Measurements from ENCODE around the gene MRAS.

The MRAS gene

GRCh38 chr3:138338244-138338643 is 10.1 kb upstream of the MRAS start:
- no peak for DNase-seq (ENCODE audit: low read depth)
- no peak overlapping the region for H3K4me3 ChIP-seq (ENCODE audit: low read length)
- TF ChIP-seq, protein P1, sequence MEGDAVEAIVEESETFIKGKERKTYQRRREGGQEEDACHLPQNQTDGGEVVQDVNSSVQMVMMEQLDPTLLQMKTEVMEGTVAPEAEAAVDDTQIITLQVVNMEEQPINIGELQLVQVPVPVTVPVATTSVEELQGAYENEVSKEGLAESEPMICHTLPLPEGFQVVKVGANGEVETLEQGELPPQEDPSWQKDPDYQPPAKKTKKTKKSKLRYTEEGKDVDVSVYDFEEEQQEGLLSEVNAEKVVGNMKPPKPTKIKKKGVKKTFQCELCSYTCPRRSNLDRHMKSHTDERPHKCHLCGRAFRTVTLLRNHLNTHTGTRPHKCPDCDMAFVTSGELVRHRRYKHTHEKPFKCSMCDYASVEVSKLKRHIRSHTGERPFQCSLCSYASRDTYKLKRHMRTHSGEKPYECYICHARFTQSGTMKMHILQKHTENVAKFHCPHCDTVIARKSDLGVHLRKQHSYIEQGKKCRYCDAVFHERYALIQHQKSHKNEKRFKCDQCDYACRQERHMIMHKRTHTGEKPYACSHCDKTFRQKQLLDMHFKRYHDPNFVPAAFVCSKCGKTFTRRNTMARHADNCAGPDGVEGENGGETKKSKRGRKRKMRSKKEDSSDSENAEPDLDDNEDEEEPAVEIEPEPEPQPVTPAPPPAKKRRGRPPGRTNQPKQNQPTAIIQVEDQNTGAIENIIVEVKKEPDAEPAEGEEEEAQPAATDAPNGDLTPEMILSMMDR (conservative IDR thresholded peaks at IDR 0.05; ENCODE audit: low read length): no peak

- peak; percentile 81 for DNase-seq (ENCODE audit: low read depth)
- no peak overlapping the region for H3K4me3 ChIP-seq (ENCODE audit: low read length)
- TF ChIP-seq, protein P1 (conservative IDR thresholded peaks at IDR 0.05; ENCODE audit: low read length): no peak
These were observed 9.6 kb upstream of the MRAS start for GRCh38 chr3:138338811-138339210.

GRCh38 chr3:138340511-138340910 is 7.9 kb upstream of the MRAS start:
- no peak overlapping the region for H3K4me3 ChIP-seq (ENCODE audit: low read length)
- DNase-seq (ENCODE audit: low read depth): no peak
- TF ChIP-seq, protein P1 (conservative IDR thresholded peaks at IDR 0.05; ENCODE audit: low read length): no peak

- TF ChIP-seq, protein P1 (conservative IDR thresholded peaks at IDR 0.05; ENCODE audit: low read length): no peak
- DNase-seq (ENCODE audit: low read depth): no peak
These were observed 3.6 kb upstream of the MRAS start for GRCh38 chr3:138344754-138345153.

DNA sequence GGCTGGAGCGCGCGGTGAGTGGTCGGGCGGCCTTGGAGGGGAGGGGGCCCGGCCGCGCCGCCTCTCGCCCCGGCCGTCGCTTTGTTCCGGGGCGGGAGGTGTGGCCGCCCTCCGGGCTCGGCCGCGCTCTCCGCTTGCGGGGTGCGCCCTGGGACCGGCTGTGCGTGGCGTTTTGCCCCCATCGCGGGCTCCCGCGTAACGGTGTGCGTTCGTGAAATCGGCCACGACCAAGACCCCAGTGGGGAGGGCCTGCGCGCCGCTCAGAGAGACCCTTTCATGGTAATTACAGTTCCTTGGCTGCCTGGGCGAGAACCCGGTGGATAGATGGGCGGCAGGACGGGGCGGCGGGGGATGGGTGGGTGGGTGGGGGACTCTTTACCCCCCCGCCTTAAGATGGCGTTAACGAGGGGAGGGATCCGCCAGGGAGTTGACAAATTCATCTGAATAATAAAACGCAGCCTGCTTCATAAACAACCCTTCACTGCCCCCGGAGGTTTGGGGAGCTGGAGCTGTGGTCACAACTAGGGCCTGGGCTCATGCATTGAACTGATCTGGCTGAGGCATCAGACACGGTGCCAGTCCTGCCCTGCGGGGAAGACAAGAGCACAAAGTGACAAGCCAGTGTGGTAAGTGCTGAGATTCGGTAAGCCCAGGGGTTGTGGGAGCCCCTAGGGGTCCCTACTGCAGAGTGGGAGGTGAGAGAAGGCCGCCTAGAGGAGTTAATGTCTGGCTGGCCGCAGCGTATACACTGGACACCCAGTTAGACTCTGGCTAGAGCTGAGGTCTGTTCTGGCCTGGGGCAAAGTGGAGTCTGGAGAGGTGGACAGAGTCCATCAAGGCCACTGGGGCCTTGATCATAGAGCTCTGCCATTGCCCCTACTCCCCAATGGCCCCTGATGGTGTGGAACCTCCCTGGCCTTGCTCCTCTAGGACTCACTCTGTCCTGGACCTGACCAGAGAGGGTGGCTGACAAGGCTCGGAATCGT is 668 bp downstream of the MRAS start:
- TF ChIP-seq, protein P1 (conservative IDR thresholded peaks at IDR 0.05; ENCODE audit: low read length): 0 out of 2 replicates have a peak, but pooled peaks have one; percentile 10
- DNase-seq (ENCODE audit: low read depth): peak; percentile 37
- H3K4me3 ChIP-seq (ENCODE audit: low read length): peak overlapping the region; percentile 80

More at GRCh38 chr3:138344754-138345153, 3.6 kb upstream of the MRAS start:
- H3K4me3 ChIP-seq (ENCODE audit: low read length): no peak overlapping the region

DNA sequence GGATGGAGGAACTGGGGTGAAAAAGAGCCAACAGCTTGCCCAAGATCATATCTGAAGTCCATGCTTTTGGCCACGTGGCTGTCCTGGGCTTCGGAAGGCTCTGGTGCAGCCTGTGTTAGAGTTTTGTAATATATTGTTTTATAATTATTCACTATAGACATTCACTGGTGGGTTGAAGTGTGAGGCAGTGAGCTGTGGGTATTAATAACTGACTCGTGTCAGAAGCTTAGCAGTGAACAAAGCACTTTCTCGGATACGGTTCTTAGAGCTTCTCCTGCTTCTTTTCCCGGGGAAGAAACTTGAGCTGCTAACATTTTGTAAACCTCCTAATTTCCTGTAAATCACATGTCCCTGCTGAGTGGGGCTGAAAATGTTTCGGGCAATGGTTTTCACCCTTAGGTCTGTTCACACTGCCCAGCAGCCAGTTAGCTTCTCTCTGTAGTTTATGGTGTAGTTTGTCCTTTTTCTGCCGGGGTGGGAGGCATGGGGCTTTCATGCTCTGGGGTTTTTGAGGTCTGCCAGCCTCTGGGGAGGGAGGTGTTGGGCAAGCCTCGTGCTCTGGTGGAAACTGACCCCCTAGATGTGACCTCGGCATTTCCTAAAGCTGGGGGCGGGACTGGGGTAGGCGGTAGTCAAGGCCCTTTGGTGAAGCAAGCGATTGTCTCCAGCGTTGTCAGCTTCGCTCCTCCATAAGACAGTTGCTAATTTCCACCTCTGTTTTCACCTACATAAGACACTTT is 1.7 kb downstream of the MRAS start:
- peak overlapping the region; percentile 80 for H3K4me3 ChIP-seq (ENCODE audit: low read length)
- TF ChIP-seq, protein P1 (conservative IDR thresholded peaks at IDR 0.05; ENCODE audit: low read length): no peak
- peak; percentile 38 for DNase-seq (ENCODE audit: low read depth)
